Esophagus squamous epithelium (tissue), 5 donors: ENCODE results near the gene C1QL2. TPM values are rescaled to one million over a fixed set of nuclear protein-coding genes. Genes with fewer than 3 reads are reported as not detected.

ENCODE experiments used
- DNase-seq: peaks from one replicate; lab custom pipeline; 2025; lab: John Stamatoyannopoulos, UW
- H3K27ac ChIP-seq, 4 donors: fragments of 200-600 bp; sonication (generic); one replicate each; pipeline ENCODE4 v1.5.1; 2016 to 2019; ENCODE audit warnings: mild to moderate bottlenecking in 1 of 4
- H3K27me3 ChIP-seq, 4 donors: fragments of 200-600 bp; sonication (generic); 1 replicate in 3 of 4; 2 replicates in 1 of 4; pipeline versions ENCODE4 v1.5.1 to v1.6.0; 2017 to 2021; ENCODE audit warnings: antibody characterized with exemption in 1 of 4
- H3K36me3 ChIP-seq, 3 donors: fragments of 200-600 bp; sonication (generic); one replicate each; pipeline ENCODE4 v1.5.1; 2016 to 2019
- H3K4me1 ChIP-seq, 3 donors: fragments of 200-600 bp; sonication (generic); one replicate each; pipeline ENCODE4 v1.5.1; 2017 to 2019
- H3K4me3 ChIP-seq, 4 donors: fragments of 200-600 bp; sonication (generic); 1 replicate in 3 of 4; 2 replicates in 1 of 4; pipeline ENCODE4 v1.5.1; 2016 to 2019; ENCODE audit warnings: mild to moderate bottlenecking in 2 of 4, moderate library complexity in 1 of 4
- H3K9me3 ChIP-seq, 3 donors: fragments of 200-600 bp; sonication (generic); one replicate each; pipeline ENCODE4 v1.5.1; 2016 to 2019
- POLR2A ChIP-seq, 4 donors: fragments of 450-650 bp; IDR thresholded peaks; one replicate each; pipeline ENCODE4 v1.6.1; 2017; ENCODE audit warnings: antibody characterized with exemption in 4 of 4, mild to moderate bottlenecking in 4 of 4, moderate library complexity in 3 of 4
- WGBS, 2 donors: methylation state at CpG; one replicate each; pipeline ENCODE4 v1.1.5; 2018; 5-methylcytosine and 5-hydroxymethylcytosine counted together
- intact Hi-C: fragments of 100-400 bp; cut with DNase I; formaldehyde crosslinking; loops from one replicate; pipeline ENCODE4 v1.15.0; 2022
- total RNA-seq, 4 donors: library from RNA; depleted of rRNA; stranded (reverse); fragments of >200 nt; gene quantifications; one replicate each; pipeline ENCODE4 v1.1.0, GENCODE V29; 2016
- TF ChIP-seq, protein P1 (sequence below), 6 experiments: fragments of 450-650 bp in 4 of 6; fragments of 200-600 bp in 2 of 6; sonication (generic) in 2 of 6; IDR thresholded peaks; one replicate each; pipeline ENCODE4 v1.5.1; 2016 to 2019; ENCODE audit warnings: antibody characterized with exemption in 6 of 6, mild to moderate bottlenecking in 4 of 6, moderate library complexity in 4 of 6
- donor health status: DM: yes; HTN: yes; CAD: no.

Gene C1QL2
- total RNA-seq, 4 donors from 2014 or later: not detected

DNA sequence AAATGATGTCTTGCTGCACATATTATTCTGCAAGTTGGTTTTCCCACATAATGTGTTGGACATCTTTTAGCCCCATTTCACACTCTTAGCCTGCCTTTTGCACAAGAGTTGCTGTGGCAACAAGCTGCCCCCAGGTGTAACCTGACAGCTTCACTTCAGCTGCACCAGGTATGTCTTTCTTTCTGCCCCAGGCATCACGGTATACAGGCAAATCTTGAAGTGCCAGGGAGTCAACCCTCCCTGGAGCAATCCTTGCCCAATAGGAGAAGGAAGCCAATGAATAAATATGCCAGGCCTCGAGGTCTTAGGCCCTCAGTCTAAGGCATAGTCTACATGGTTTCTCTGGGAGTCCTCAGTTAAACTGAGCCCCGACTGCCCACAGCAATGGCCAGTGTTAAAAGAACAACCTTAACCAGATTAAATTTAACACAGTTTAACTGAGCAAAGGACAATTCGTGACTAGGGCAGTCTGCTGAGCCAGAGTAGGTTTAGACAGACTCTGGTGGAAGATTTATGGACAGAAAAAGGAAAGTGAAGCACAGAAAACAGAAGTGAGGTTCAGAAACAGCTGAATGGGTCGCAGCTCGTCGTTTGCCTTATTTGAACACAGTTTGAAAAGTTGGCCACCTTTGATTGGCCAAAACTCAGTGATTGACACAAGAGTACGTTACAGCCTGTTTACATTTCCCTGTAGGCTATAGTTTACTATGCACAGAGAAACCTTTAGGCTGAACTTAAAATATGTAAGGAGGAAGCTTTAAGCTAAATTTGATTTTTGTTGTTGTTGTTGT, 32.0 kb upstream of the C1QL2 start:
- Histone ChIP-seq H3K4me3 (no peak overlapping the region), H3K36me3 (no peaks in the 10 kb centered on the region), H3K27me3 (peaks cover 0 to 14% (median 0%) of the 10 kb centered on the region in 4 donors), H3K4me1 (no peaks in the 10 kb centered on the region), H3K9me3 (no peaks in the 10 kb centered on the region), H3K27ac (no peak overlapping the region)
- TF ChIP-seq, protein P1, sequence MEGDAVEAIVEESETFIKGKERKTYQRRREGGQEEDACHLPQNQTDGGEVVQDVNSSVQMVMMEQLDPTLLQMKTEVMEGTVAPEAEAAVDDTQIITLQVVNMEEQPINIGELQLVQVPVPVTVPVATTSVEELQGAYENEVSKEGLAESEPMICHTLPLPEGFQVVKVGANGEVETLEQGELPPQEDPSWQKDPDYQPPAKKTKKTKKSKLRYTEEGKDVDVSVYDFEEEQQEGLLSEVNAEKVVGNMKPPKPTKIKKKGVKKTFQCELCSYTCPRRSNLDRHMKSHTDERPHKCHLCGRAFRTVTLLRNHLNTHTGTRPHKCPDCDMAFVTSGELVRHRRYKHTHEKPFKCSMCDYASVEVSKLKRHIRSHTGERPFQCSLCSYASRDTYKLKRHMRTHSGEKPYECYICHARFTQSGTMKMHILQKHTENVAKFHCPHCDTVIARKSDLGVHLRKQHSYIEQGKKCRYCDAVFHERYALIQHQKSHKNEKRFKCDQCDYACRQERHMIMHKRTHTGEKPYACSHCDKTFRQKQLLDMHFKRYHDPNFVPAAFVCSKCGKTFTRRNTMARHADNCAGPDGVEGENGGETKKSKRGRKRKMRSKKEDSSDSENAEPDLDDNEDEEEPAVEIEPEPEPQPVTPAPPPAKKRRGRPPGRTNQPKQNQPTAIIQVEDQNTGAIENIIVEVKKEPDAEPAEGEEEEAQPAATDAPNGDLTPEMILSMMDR (IDR thresholded peaks at IDR 0.05): no peak
- no peak for TF ChIP-seq POLR2A (IDR thresholded peaks at IDR 0.05)
- intact Hi-C loops: no loop called here
- WGBS, 2 donors: 45 to 65% methylated on average over 8 of the region's 8 CpGs
- DNase-seq: no peak

DNA sequence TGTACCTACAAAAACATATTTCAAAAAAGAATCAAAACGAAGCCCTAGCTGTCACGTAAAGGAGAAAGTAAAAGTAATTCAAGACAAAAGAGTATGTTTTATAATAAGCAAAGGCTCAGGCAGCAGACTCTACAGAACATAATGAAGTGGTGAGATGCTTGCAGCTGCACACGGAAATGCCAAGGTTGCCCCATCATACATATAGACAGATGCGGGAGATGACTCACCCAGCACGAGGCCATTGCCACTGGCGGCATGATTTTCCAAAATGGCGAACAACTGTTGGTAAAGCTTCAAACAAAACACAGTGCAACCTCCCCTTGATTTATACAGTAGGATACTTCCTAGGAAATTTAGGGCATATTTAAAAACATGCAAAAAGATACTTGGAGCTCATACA, 26.0 kb upstream of the C1QL2 start:
- no peaks in the 10 kb centered on the region for H3K9me3 ChIP-seq
- H3K4me1 ChIP-seq: no peaks in the 10 kb centered on the region
- no peaks in the 10 kb centered on the region for H3K36me3 ChIP-seq
- no peak for DNase-seq
- WGBS, 2 donors: 79 to 84% methylated on average over 7 of the region's 7 CpGs
- TF ChIP-seq POLR2A (IDR thresholded peaks at IDR 0.05): no peak
- TF ChIP-seq, protein P1 (IDR thresholded peaks at IDR 0.05): no peak
- intact Hi-C loops: no loop called here
- no peak overlapping the region for H3K4me3 ChIP-seq
- no peak overlapping the region for H3K27ac ChIP-seq
- no peaks in the 10 kb centered on the region for H3K27me3 ChIP-seq

DNA sequence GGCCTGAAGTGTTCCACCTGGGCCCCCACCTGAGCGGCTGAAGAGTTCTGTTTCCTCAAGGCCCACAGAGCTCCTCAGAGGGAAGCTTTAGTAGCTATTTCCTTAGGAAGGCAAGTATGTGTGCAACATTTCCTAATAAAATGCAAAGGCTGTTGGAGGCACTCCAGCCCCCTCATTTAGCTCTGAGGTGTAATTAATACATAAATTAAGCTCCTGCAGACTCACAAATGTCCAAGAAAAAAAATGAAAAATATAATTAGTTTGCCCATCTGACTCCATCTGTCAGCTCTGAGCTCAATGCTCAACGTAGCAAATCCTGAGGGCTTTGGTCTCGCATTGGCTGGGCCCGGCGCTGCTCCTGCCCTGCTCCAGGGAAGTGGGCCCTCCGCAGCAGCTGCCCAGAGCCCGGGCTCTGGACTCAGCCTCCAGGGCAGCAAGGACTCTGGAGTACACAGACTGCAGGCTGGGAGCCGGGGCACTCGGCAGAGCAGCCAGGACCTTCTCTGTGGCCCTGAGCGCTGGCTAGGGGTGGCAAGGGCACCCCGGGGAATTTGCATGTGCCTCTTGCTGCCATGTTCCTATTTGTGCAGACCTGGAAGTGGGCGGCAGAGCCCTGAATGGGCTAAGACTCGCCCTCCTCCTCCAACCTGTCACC, 23.4 kb upstream of the C1QL2 start:
- H3K9me3 ChIP-seq: no peaks in the 10 kb centered on the region
- no peaks in the 10 kb centered on the region for H3K4me1 ChIP-seq
- H3K27me3 ChIP-seq: no peaks in the 10 kb centered on the region
- no peak for DNase-seq
- no peak overlapping the region for H3K27ac ChIP-seq
- no peak overlapping the region for H3K4me3 ChIP-seq
- 62 to 88% methylated on average over 4 to 8 of the region's 13 CpGs for WGBS, 2 donors
- intact Hi-C loops: no loop called here
- TF ChIP-seq, protein P1 (IDR thresholded peaks at IDR 0.05): no peak
- TF ChIP-seq POLR2A (IDR thresholded peaks at IDR 0.05): no peak
- no peaks in the 10 kb centered on the region for H3K36me3 ChIP-seq

GRCh38 chr2:119181391-119181790, 22.8 kb upstream of the C1QL2 start:
- Histone ChIP-seq H3K27ac (no peak overlapping the region), H3K27me3 (no peaks in the 10 kb centered on the region), H3K4me1 (no peaks in the 10 kb centered on the region), H3K36me3 (no peaks in the 10 kb centered on the region), H3K9me3 (no peaks in the 10 kb centered on the region), H3K4me3 (no peak overlapping the region)
- TF ChIP-seq, protein P1 (IDR thresholded peaks at IDR 0.05): no peak
- no peak for TF ChIP-seq POLR2A (IDR thresholded peaks at IDR 0.05)
- 78 to 87% methylated on average over 2 to 3 of the region's 10 CpGs for WGBS, 2 donors
- intact Hi-C loops: no loop called here
- no peak for DNase-seq

DNA sequence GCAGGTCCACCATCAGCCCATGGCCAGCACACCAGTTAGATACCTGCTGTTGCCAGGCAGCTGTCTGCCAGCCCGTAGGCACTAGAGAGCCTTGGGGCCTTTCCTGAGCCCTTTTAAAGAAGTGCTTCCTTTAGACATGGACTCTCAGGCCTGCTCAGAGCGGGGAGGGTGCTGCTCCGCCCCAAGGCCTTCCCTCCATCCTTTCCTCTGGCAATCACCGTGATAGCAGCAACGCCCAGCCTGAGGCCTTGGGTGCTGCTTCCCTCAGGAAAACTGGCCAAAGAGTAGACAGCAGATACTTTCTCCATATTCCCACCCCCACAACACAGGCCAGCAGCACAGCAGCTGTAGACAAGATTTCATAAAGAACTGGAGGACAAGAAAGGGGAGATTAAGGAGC, 22.3 kb upstream of the C1QL2 start:
- no peaks in the 10 kb centered on the region for H3K36me3 ChIP-seq
- WGBS, 2 donors: 60% methylated on average over 2 of the region's 5 CpGs; no CpG with 5 or more reads in 1 of the 2 donors
- no peaks in the 10 kb centered on the region for H3K4me1 ChIP-seq
- no peak overlapping the region for H3K4me3 ChIP-seq
- DNase-seq: no peak
- TF ChIP-seq POLR2A (IDR thresholded peaks at IDR 0.05): no peak
- TF ChIP-seq, protein P1 (IDR thresholded peaks at IDR 0.05): no peak
- no peak overlapping the region for H3K27ac ChIP-seq
- H3K27me3 ChIP-seq: no peaks in the 10 kb centered on the region
- intact Hi-C loops: no loop called here
- no peaks in the 10 kb centered on the region for H3K9me3 ChIP-seq
